ENCODE measurements around the gene MIPEP.

Gene MIPEP

DNA sequence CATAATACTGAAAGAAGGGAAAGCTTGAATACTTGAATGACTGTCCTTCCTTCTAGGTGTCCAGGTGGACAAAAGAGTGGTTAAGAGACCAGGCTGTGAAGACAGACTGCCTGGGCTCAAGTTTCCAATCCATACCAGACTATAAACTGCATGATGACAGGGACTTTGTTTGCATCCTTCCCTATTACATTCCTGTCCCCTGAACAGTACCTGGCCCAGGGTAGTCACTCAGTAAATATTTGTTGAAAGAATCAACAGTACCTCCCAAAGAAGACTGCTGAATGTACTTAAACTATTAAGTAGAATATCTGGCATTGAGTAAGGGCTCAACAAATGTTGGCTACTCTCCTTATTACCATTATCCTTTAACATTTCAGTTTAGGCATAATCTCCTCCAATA is 29.7 kb downstream of the MIPEP start:
- H3K9me3 Mint-ChIP-seq = no peaks in the 10 kb centered on the region

DNA sequence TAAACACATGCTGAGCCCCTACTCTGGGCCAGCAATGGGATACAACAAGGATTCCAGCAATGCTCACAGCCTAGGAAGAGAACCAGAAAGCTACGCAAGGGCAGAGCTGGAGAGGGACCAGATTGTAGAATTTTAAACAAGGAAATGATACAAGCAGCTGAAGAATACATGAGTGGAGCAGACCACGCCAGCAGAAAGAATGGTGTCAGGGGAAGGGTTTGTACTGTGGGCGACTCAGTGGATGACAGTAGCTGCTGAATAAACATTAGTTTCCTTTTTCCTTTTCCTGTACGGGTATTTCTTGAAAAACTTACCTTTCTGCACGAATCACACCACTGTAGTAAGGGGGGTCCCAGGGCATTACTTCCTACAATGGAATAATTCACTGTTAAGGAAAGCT is 30.7 kb downstream of the MIPEP start:
- H3K9me3 Mint-ChIP-seq = no peaks in the 10 kb centered on the region
- DNase-seq (ENCODE audit: low spot score in 2 of 2) (no peak), ATAC-seq (replicated peaks; ENCODE audit: extremely low read depth, poor library complexity, severe bottlenecking) (no peak)
- no peaks in the 10 kb centered on the region for H3K27me3 Mint-ChIP-seq
- H3K4me3 Mint-ChIP-seq = no peak overlapping the region
- H3K36me3 Mint-ChIP-seq (ENCODE audit: insufficient read depth) = peaks cover 4% of the 10 kb centered on the region
- no peak overlapping the region for H3K27ac Mint-ChIP-seq (ENCODE audit: low read depth)
- no peaks in the 10 kb centered on the region for H3K4me1 Mint-ChIP-seq

More for the DNA sequence above, 29.7 kb downstream of the MIPEP start:
- H3K4me1 Mint-ChIP-seq = no peaks in the 10 kb centered on the region
- H3K4me3 Mint-ChIP-seq = no peak overlapping the region
- DNase-seq (ENCODE audit: low spot score in 2 of 2) = no peak
- H3K27me3 Mint-ChIP-seq = no peaks in the 10 kb centered on the region
- no peak overlapping the region for H3K27ac Mint-ChIP-seq (ENCODE audit: low read depth)
- peaks cover 4% of the 10 kb centered on the region for H3K36me3 Mint-ChIP-seq (ENCODE audit: insufficient read depth)
- ATAC-seq (replicated peaks; ENCODE audit: extremely low read depth, poor library complexity, severe bottlenecking) = no peak

GRCh38 chr13:23856008-23856750 is 33.0 kb downstream of the MIPEP start:
- H3K9me3 Mint-ChIP-seq = no peaks in the 10 kb centered on the region
- no peak for DNase-seq (ENCODE audit: low spot score in 2 of 2)
- H3K27me3 Mint-ChIP-seq = no peaks in the 10 kb centered on the region
- H3K36me3 Mint-ChIP-seq (ENCODE audit: insufficient read depth) = peaks cover 4% of the 10 kb centered on the region
- H3K4me3 Mint-ChIP-seq = no peak overlapping the region
- H3K4me1 Mint-ChIP-seq = no peaks in the 10 kb centered on the region
- H3K27ac Mint-ChIP-seq (ENCODE audit: low read depth) = no peak overlapping the region
- ATAC-seq (replicated peaks; ENCODE audit: extremely low read depth, poor library complexity, severe bottlenecking) = no peak

GRCh38 chr13:23855360-23855759 is 33.8 kb downstream of the MIPEP start:
- ATAC-seq (replicated peaks; ENCODE audit: extremely low read depth, poor library complexity, severe bottlenecking) (no peak), DNase-seq (ENCODE audit: low spot score in 2 of 2) (no peak)
- Mint-ChIP-seq H3K4me3 (no peak overlapping the region), H3K27me3 (no peaks in the 10 kb centered on the region), H3K9me3 (no peaks in the 10 kb centered on the region), H3K4me1 (no peaks in the 10 kb centered on the region), H3K36me3 (ENCODE audit: insufficient read depth) (peaks cover 4% of the 10 kb centered on the region), H3K27ac (ENCODE audit: low read depth) (no peak overlapping the region)

DNA sequence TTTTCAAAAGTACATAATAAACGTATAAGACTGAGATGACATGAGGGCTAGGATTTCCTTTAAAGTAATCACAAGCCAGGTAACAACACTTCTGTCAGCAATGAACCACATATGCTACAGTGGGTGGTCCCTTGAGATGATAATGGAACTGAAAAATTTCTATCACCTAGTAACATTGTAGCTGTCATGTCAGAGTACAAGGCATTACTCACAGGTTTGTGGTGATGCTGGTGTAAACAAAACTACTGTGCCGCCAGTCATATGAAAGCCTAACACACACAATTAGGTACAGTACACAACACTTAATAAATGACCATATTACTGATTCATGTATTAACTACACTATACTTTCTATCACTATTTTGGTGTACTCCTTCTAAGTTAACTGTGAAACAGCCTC is 36.8 kb downstream of the MIPEP start:
- H3K27ac Mint-ChIP-seq (ENCODE audit: low read depth) = no peak overlapping the region
- ATAC-seq (replicated peaks; ENCODE audit: extremely low read depth, poor library complexity, severe bottlenecking) = no peak
- H3K27me3 Mint-ChIP-seq = no peaks in the 10 kb centered on the region
- no peak for DNase-seq (ENCODE audit: low spot score in 2 of 2)
- H3K4me3 Mint-ChIP-seq = no peak overlapping the region
- H3K36me3 Mint-ChIP-seq (ENCODE audit: insufficient read depth) = no peaks in the 10 kb centered on the region
- no peaks in the 10 kb centered on the region for H3K9me3 Mint-ChIP-seq
- H3K4me1 Mint-ChIP-seq = no peaks in the 10 kb centered on the region

DNA sequence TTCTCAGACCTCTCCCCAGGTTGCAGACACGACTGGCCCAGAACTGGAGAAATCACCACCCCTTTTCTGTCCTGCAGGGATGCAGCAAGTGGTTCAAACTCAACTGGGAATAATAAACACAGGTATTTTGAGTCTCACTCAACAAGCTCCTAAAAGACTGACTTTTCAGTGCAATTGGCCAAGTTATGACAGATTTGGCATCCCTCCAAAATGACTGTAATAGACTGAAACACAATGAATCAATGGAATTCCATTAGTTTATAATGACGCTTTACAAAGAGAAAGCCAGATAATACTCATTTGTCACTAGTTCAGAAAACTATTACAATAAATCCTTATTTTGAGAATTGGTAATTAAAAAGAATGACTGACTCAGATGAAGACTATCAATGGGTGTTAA is 38.1 kb downstream of the MIPEP start:
- H3K4me3 Mint-ChIP-seq = no peak overlapping the region
- DNase-seq (ENCODE audit: low spot score in 2 of 2) (no peak), ATAC-seq (replicated peaks; ENCODE audit: extremely low read depth, poor library complexity, severe bottlenecking) (no peak)
- H3K4me1 Mint-ChIP-seq = no peaks in the 10 kb centered on the region
- H3K36me3 Mint-ChIP-seq (ENCODE audit: insufficient read depth) = no peaks in the 10 kb centered on the region
- no peaks in the 10 kb centered on the region for H3K27me3 Mint-ChIP-seq
- H3K27ac Mint-ChIP-seq (ENCODE audit: low read depth) = peak overlapping the region; percentile 33
- no peaks in the 10 kb centered on the region for H3K9me3 Mint-ChIP-seq

DNA sequence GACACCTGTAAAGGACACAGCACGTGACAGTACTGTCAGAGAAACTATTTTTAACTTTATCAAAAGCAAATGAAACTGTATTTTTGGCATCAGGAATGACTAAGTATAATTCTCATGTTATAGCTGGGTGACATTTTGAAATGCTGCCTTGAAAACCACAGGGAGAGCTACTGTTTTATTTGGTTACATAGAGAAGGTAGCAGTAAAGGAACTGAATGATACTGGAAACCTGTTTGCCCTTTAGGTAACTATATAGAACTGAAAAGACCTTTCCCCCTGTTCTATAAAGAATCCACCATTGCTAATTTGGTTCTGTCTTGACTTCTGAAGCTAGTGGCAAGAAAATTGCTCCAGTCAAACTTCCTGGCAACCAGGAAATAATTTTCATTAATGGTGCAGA is 39.1 kb downstream of the MIPEP start:
- Mint-ChIP-seq H3K36me3 (ENCODE audit: insufficient read depth) (no peaks in the 10 kb centered on the region), H3K27ac (ENCODE audit: low read depth) (peak overlapping the region; percentile 33), H3K9me3 (no peaks in the 10 kb centered on the region), H3K27me3 (no peaks in the 10 kb centered on the region), H3K4me1 (no peaks in the 10 kb centered on the region), H3K4me3 (no peak overlapping the region)
- DNase-seq (ENCODE audit: low spot score in 2 of 2) = no peak
- no peak for ATAC-seq (replicated peaks; ENCODE audit: extremely low read depth, poor library complexity, severe bottlenecking)

GRCh38 chr13:23849670-23850069 is 39.5 kb downstream of the MIPEP start:
- H3K4me1 Mint-ChIP-seq = no peaks in the 10 kb centered on the region
- H3K9me3 Mint-ChIP-seq = no peaks in the 10 kb centered on the region
- no peaks in the 10 kb centered on the region for H3K27me3 Mint-ChIP-seq
- DNase-seq (ENCODE audit: low spot score in 2 of 2) = no peak
- no peak for ATAC-seq (replicated peaks; ENCODE audit: extremely low read depth, poor library complexity, severe bottlenecking)
- H3K4me3 Mint-ChIP-seq = no peak overlapping the region
- no peaks in the 10 kb centered on the region for H3K36me3 Mint-ChIP-seq (ENCODE audit: insufficient read depth)
- no peak overlapping the region for H3K27ac Mint-ChIP-seq (ENCODE audit: low read depth)

DNA sequence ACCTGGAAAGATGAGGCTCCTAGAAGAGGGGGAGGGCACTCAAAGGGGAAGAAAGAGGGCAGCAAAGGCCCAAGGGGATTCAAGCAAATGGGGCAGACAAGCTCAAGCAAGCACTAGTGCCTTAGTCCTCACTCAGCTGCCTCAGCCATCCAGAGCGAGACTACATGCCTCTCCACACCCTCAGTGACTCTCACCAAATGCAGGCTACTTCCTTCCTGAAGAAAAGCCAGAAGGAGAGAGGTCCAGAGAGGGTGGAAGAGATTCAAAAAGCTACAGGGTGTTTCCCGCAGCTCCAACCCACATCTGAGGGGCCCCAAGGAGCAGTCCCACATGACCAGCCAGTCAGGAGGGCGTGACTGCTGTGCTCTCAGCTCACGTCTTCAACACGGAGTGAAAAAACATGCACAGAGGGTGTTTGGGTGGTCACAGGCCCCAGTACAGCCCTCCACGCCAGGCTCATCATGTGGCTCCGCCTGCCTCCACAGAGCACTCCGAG is 40.5 kb downstream of the MIPEP start:
- H3K4me1 Mint-ChIP-seq = peaks cover 6% of the 10 kb centered on the region
- no peaks in the 10 kb centered on the region for H3K36me3 Mint-ChIP-seq (ENCODE audit: insufficient read depth)
- no peak for DNase-seq (ENCODE audit: low spot score in 2 of 2)
- H3K27ac Mint-ChIP-seq (ENCODE audit: low read depth) = no peak overlapping the region
- H3K9me3 Mint-ChIP-seq = no peaks in the 10 kb centered on the region
- H3K27me3 Mint-ChIP-seq = no peaks in the 10 kb centered on the region
- H3K4me3 Mint-ChIP-seq = no peak overlapping the region
- ATAC-seq (replicated peaks; ENCODE audit: extremely low read depth, poor library complexity, severe bottlenecking) = no peak

GRCh38 chr13:23848019-23848418 is 41.2 kb downstream of the MIPEP start:
- DNase-seq (ENCODE audit: low spot score in 2 of 2) (no peak), ATAC-seq (replicated peaks; ENCODE audit: extremely low read depth, poor library complexity, severe bottlenecking) (no peak)
- Mint-ChIP-seq H3K27me3 (no peaks in the 10 kb centered on the region), H3K36me3 (ENCODE audit: insufficient read depth) (no peaks in the 10 kb centered on the region), H3K4me3 (no peak overlapping the region), H3K9me3 (no peaks in the 10 kb centered on the region), H3K4me1 (peaks cover 9% of the 10 kb centered on the region), H3K27ac (ENCODE audit: low read depth) (no peak overlapping the region)

DNA sequence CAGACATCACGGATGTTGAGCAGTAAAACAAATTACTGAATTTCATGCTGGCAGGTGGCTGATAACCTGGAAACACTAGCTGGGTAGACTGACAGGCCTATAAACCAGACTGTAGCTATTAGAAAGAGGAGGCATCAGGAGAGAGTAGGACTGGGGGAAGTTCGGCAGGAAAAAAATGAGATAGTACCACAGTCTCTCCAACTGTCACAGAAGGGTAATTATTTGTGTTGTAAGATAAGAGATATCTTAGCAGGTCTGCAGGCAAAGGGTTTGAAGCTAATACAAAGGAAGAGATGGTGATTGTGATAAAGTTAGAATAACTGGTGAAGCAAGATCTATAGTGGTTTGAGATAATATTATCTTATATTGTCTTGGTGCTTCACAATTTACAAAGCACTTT is 41.7 kb downstream of the MIPEP start:
- H3K9me3 Mint-ChIP-seq = no peaks in the 10 kb centered on the region
- ATAC-seq (replicated peaks; ENCODE audit: extremely low read depth, poor library complexity, severe bottlenecking) = no peak

GRCh38 chr13:23845105-23845725 is 44.0 kb downstream of the MIPEP start:
- DNase-seq (ENCODE audit: low spot score in 2 of 2) (no peak), ATAC-seq (replicated peaks; ENCODE audit: extremely low read depth, poor library complexity, severe bottlenecking) (no peak)
- no peak overlapping the region for H3K27ac Mint-ChIP-seq (ENCODE audit: low read depth)
- no peaks in the 10 kb centered on the region for H3K9me3 Mint-ChIP-seq
- H3K36me3 Mint-ChIP-seq (ENCODE audit: insufficient read depth) = no peaks in the 10 kb centered on the region
- H3K27me3 Mint-ChIP-seq = no peaks in the 10 kb centered on the region
- peaks cover 9% of the 10 kb centered on the region for H3K4me1 Mint-ChIP-seq
- no peak overlapping the region for H3K4me3 Mint-ChIP-seq

More for the DNA sequence above, 41.7 kb downstream of the MIPEP start:
- Mint-ChIP-seq H3K27ac (ENCODE audit: low read depth) (peak overlapping the region; percentile 19), H3K4me3 (no peak overlapping the region), H3K36me3 (ENCODE audit: insufficient read depth) (no peaks in the 10 kb centered on the region), H3K4me1 (peaks cover 9% of the 10 kb centered on the region), H3K27me3 (no peaks in the 10 kb centered on the region)
- DNase-seq (ENCODE audit: low spot score in 2 of 2) = no peak

- Mint-ChIP-seq H3K27ac (ENCODE audit: low read depth) (no peak overlapping the region), H3K27me3 (no peaks in the 10 kb centered on the region), H3K4me3 (no peak overlapping the region), H3K9me3 (no peaks in the 10 kb centered on the region), H3K36me3 (ENCODE audit: insufficient read depth) (peaks cover 1% of the 10 kb centered on the region), H3K4me1 (peaks cover 9% of the 10 kb centered on the region)
- DNase-seq (ENCODE audit: low spot score in 2 of 2) (no peak), ATAC-seq (replicated peaks; ENCODE audit: extremely low read depth, poor library complexity, severe bottlenecking) (no peak)
Observed at GRCh38 chr13:23844132-23844531, 45.1 kb downstream of the MIPEP start.

Data from central memory CD8-positive, alpha-beta T cell (primary cell).